GM19324 (cell line): ENCODE data around the gene FBXL12.
"Not testable (repeated sequence)": the region's sequence is repeated elsewhere in the genome, so short reads cannot be mapped to it uniquely, and the experiment has no call there.

Experiments
- ATAC-seq: cut with Tn5 transposase; IDR thresholded peaks from one replicate; pipeline ENCODE4 v1.9.1; 2021; ENCODE audit warnings: mild to moderate bottlenecking, moderate library complexity; ENCODE audit not compliant: unreplicated experiment, low FRiP score

FBXL12 gene, protein sequence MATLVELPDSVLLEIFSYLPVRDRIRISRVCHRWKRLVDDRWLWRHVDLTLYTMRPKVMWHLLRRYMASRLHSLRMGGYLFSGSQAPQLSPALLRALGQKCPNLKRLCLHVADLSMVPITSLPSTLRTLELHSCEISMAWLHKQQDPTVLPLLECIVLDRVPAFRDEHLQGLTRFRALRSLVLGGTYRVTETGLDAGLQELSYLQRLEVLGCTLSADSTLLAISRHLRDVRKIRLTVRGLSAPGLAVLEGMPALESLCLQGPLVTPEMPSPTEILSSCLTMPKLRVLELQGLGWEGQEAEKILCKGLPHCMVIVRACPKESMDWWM

DNA sequence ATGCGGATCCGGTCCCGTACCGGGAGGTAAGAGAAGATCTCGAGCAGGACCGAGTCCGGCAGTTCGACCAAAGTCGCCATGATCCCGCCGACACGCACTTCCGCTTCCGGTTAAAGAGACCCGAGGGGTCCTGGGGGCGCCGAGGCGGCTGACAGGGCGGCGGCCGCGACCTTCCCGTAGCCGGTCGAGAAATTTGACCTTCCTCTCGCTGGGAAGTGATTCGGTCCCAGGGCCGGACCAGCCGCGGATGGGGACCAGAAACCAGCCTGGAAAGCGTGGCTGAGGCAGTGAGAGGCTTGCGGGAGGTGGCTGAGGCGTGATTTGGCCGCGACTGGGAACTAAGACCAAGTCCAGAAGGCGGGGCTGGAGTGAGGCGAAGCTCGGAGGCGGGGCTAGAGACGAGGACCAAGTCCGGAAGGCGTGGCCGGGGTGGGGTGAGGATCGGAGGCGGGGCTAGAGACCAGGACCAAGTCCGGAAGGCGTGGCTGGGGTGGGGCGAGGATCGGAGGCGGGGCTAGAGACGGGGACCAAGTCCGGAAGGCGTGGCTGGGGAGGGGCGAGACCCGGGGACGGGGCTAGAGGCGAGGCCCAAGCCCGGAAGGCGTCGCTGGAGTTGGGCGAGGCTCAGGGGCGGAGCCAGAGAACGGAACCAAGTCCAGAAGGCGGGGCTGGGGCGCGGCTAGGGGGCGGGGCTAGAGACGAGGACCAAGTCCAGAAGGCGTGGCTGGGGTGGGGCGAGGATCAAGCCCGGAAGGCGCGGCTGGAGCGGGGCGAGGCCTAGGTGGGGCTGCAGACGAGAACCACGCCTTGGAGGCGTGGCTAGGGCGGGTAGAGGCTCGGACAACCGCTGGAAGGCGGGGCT, at the start of gene FBXL12:
TSS of gene FBXL12 (minus strand) at position 346 of the 862 bp plus-strand sequence. CDS start at position 80, 266 bp downstream.
- ATAC-seq = peak; percentile 94

DNA sequence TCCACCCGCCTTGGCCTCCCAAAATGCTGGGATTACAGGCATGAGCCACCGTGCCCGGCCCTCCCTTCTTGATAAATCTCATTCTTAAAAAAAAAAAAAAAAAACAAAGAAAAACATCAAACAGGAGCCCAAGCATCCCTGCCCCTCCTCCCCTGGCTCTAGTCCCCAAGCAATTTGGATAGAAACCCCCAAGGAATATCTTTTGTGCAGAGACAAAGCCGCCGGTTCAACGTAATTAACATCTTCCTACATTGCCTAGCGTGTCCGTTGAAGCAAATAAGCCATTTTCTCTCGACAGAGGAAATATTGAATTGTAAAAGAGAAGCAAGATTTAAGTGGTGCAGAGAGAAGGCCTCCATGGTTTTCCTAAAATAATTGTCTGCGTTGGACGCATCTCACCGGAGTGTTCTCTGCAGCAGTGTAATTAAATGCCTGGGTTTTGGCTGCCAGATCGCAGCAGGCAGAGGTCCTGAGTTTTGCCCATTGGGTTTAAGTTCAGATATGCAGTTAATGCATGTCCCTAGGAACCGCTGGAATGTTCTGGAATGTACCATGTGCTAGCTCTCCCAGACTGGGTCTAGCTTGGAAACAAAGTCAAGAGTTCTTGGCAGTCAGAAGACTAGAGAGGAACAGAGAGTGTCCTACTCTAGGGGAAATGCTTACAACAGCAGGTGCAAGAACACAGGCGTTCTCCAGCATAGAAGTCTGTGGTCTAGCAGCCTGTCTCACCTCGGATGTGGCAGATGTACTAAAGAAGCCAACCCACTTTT, 47.0 kb upstream of the FBXL12 start:
- ATAC-seq = no peak

- no peak for ATAC-seq
Measured at GRCh38 chr19:9863759-9864158, 44.9 kb upstream of the FBXL12 start.

GRCh38 chr19:9862938-9863337, 44.1 kb upstream of the FBXL12 start:
- ATAC-seq = no peak

DNA sequence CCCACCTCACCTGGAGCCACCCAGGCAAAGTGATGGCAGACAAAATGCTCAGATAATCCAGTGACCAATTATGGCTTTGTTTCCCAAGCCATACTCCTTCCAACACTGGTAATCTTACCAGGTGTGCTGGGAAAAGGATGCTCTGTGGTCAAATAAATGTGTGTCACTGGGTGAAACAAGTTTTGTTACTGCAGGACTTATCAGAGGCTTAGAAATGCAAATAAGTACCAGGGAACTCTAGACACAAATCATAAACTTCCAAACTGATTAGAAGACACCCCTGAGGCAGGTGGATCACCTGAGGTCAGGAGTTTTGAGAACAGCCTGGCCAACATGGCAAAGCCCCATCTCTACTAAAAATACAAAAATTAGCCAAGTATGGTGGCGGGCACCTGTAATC, 42.6 kb upstream of the FBXL12 start:
- ATAC-seq = no peak

- ATAC-seq = no peak
Measured at GRCh38 chr19:9860407-9860806, 41.5 kb upstream of the FBXL12 start.

DNA sequence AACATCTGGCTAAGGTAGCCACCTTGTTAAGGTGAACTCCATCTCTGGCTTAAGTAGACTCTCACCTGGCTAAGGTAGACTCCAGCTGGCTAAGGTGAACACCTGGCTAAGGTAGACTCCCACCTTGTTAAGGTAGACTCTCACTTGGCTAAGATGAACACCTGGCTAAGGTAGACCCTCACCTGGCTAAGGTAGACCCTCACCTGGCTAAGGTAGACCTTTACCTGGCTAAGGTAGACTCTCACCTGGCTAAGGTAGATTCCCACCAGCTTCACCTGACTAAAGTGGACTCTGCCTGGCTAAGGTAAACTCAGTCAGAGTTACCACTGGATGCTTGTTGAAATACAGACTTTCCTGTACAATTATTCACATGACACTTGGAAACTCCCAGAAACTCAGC, 39.9 kb upstream of the FBXL12 start:
- ATAC-seq = no peak

GRCh38 chr19:9857920-9858746, 39.3 kb upstream of the FBXL12 start:
- ATAC-seq = no peak

DNA sequence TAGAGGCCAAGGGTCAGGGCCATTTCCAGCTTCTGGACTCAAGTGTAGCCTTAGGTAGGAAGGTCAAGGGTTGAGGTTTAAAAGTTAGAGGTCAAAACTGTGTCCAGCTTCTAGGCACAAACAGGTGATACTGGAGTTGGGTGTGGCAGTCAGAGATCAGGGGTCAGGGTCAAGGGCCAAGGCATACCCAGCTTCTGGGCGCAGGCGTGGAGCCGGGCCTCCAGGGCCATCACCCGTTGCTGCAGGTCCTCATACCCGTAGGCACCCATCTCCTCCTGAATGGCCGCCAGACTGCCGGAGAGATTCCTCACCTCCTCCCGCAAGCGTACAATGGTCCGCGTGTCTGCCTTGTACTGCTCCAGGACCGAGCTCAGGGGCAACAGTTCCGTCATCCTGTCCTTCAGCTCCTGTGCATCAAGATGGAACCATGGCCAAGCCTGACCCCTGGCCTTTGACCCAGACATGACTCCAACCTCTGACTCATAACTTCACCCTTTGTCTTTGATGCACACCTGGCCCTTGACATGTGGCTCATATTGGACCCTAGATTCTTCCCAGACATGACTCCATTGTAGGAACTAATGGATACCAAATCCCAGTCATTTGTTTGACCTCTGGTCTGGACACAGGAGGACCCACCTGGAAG, 38.3 kb upstream of the FBXL12 start:
- ATAC-seq = no peak

GRCh38 chr19:9856609-9857008, 37.7 kb upstream of the FBXL12 start:
- ATAC-seq = no peak

DNA sequence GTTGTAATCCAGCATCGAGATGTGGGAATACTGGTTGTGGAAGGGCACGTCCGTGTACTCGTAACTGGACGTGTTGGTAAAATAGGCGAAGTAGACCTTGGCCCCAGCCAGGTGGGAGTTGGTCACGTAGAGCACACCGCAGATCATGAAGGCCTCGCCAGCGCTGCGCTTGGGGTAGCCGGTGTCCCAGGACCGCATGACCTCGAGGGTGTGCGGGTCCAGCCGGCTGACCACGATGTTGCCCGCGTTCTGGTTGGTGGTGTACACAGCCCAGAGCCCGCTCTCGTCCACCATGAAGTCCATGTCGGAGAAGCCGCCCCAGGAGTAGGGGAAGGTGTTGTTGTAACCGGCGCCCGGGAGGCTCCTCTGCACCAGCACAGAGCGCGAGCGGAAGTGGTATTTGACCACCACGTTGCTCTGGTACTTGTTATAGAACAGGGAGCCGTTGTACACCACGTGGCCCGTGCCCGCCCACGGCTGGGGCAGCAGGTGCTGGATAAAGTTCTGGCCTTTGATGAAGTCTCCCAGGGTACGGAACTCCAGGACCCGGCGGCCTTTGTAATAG, 35.5 kb upstream of the FBXL12 start:
- no peak for ATAC-seq

DNA sequence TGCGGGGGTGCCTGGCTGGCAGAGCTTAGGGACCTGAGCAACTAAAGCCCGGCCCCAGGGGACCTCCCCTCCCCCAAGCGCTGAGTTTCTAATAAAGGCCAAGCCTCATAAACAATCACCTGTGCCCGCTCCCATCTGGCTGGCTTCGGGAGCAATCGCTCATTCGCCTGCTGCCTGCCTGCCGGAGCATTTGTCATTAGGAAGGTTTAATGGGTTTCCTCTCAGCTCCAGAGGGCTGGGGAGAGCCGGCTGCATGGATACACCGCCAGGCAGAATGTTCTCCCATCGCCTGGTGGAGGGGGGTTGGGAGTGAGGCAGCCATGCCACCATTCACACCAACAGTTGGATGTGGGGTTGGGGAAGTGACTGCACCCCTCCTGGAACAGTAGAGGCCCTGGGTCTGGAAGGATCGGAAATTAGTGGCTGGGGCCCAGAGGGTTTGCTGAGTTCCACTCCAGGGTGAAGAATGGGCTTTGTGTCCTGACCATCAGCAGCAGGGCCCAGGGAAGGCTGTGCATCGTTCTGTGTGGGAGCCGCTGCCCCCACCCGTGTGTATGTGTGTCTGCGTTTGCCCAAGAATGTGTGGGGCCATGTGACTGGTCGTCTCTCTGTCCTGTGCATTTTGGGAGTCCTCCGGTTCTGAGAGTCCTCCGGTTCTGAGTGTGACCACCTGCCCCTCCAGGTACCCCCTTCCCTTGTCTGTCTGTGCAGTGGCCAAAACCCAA, 31.5 kb upstream of the FBXL12 start:
- no peak for ATAC-seq

DNA sequence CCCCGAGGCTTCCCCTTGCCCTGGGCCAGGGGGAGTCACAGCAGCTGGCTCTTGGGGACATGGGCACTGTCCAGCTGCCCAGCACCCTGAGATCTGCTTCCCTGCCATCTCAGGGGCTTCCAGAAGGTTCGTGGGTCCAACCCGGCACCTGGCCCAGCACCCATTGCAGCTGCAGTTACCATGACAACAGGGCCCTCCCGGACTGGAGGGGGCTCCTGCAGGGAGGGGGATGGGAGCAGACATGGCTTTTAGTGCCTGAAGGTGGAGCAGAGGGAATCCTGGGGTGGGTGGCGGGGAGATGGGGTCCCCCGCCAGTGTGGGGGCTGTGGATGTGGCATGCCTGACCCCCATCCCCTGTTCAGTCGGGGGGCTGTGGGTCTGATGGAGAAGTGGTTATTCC, 30.9 kb upstream of the FBXL12 start:
- ATAC-seq = no peak

GRCh38 chr19:9848762-9849161, 29.9 kb upstream of the FBXL12 start:
- ATAC-seq = no peak

GRCh38 chr19:9848060-9848459, 29.2 kb upstream of the FBXL12 start:
- ATAC-seq = no peak

GRCh38 chr19:9847087-9847671, 28.3 kb upstream of the FBXL12 start:
- ATAC-seq = no peak

- ATAC-seq = not testable (repeated sequence)
Measured at GRCh38 chr19:9843626-9844273, 24.9 kb upstream of the FBXL12 start.
